Body of pancreas (tissue), 4 donors: Measurements from ENCODE around the gene SLX9.

Experiments
- POLR2A ChIP-seq, 3 donors: fragments of 450-650 bp; IDR thresholded peaks; one replicate each; pipeline ENCODE4 v1.6.1; 2016; ENCODE audit warnings: antibody characterized with exemption in 3 of 3, mild to moderate bottlenecking in 2 of 3
- TF ChIP-seq, protein P1 (sequence below), 7 experiments: fragments of 450-650 bp in 4 of 7; fragments of 200-600 bp in 3 of 7; sonication (generic) in 3 of 7; IDR thresholded peaks; one replicate each; pipeline ENCODE4 v1.5.1; 2016 to 2019; ENCODE audit warnings: antibody characterized with exemption in 7 of 7

DNA sequence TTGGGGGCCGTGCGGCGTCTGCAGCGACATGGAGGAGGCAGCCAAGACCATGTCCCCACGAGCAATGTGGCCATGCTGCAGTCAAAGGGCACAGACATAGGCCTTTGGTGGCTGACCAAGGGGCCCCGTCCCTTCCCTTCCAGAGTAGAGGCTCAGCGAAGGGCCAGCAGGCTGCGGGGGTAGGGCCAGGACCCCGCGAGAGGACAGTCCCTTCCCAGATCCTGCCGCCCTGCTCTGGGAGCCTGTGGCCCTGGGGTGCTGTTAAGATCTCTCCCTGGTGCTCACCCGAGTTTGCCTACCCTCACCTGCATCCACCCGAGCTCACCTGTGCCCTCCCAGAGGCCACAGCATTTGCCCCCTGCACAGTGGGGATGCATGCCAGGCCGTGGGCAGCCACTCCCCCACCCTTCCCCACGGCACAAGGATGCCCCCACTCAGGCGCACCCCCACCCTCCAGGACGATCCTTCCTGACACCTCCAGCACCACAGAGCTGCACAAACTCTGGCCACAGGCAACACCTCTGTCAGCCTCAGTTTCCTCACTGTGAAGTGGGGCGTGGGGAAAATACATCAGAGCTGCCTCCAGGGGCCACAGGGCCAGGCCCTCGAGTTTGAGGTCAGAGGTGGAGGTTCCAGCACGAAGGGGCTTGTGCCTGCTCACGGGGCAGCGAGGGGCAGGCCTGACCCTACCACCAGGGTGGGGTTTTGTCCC is 34.7 kb upstream of the SLX9 start:
- TF ChIP-seq POLR2A (IDR thresholded peaks at IDR 0.05): no peak
- TF ChIP-seq, protein P1, sequence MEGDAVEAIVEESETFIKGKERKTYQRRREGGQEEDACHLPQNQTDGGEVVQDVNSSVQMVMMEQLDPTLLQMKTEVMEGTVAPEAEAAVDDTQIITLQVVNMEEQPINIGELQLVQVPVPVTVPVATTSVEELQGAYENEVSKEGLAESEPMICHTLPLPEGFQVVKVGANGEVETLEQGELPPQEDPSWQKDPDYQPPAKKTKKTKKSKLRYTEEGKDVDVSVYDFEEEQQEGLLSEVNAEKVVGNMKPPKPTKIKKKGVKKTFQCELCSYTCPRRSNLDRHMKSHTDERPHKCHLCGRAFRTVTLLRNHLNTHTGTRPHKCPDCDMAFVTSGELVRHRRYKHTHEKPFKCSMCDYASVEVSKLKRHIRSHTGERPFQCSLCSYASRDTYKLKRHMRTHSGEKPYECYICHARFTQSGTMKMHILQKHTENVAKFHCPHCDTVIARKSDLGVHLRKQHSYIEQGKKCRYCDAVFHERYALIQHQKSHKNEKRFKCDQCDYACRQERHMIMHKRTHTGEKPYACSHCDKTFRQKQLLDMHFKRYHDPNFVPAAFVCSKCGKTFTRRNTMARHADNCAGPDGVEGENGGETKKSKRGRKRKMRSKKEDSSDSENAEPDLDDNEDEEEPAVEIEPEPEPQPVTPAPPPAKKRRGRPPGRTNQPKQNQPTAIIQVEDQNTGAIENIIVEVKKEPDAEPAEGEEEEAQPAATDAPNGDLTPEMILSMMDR (IDR thresholded peaks at IDR 0.05): no peak
